Ectodermal cell (in vitro differentiated cells): ENCODE results near the gene ZP3.
"Not testable (repeated sequence)": the region's sequence is repeated elsewhere in the genome, so short reads cannot be mapped to it uniquely, and the experiment has no call there.

ENCODE experiments used
- H3K27ac ChIP-seq: 2 replicates; pipeline ENCODE4 v1.7.0; 2013; ENCODE audit warnings: mild to moderate bottlenecking, low read depth, low read length; ENCODE audit not compliant: insufficient read depth, poor library complexity, severe bottlenecking
- H3K27me3 ChIP-seq: 2 replicates; pipeline ENCODE4 v1.7.0; 2013; ENCODE audit warnings: mild to moderate bottlenecking, low read length; ENCODE audit not compliant: insufficient read depth, control insufficient read depth, poor library complexity, severe bottlenecking
- H3K36me3 ChIP-seq: one replicate; pipeline ENCODE4 v1.7.0; 2013; ENCODE audit warnings: low read length; ENCODE audit not compliant: control insufficient read depth, insufficient read depth
- H3K4me1 ChIP-seq: one replicate; pipeline ENCODE4 v1.7.0; 2013; ENCODE audit warnings: low read length; ENCODE audit not compliant: control insufficient read depth, insufficient read depth
- H3K4me3 ChIP-seq: 2 replicates; pipeline ENCODE4 v1.7.0; 2013; ENCODE audit warnings: low read depth, low read length, control low read depth; ENCODE audit not compliant: insufficient read depth
- H3K9me3 ChIP-seq: 2 replicates; pipeline ENCODE4 v1.7.0; 2013; ENCODE audit warnings: mild to moderate bottlenecking, low read length, moderate library complexity; ENCODE audit not compliant: control insufficient read depth
- WGBS, 2 experiments: methylation state at CpG; one replicate each; pipeline ENCODE4 v1.1.7; 2013; ENCODE audit warnings: missing lambda C conversion rate in 2 of 2; 5-methylcytosine and 5-hydroxymethylcytosine counted together

Gene ZP3

GRCh38 chr7:76425156-76425555 lies 406 bp downstream of the ZP3 start:
- H3K4me1 ChIP-seq = no peaks in the 10 kb centered on the region
- no peaks in the 10 kb centered on the region for H3K36me3 ChIP-seq
- 95 to 96% methylated on average over 9 of the region's 9 CpGs for WGBS, 2 experiments
- no peak overlapping the region for H3K4me3 ChIP-seq
- no peaks in the 10 kb centered on the region for H3K27me3 ChIP-seq
- no peak overlapping the region for H3K27ac ChIP-seq
- H3K9me3 ChIP-seq = no peaks in the 10 kb centered on the region

DNA sequence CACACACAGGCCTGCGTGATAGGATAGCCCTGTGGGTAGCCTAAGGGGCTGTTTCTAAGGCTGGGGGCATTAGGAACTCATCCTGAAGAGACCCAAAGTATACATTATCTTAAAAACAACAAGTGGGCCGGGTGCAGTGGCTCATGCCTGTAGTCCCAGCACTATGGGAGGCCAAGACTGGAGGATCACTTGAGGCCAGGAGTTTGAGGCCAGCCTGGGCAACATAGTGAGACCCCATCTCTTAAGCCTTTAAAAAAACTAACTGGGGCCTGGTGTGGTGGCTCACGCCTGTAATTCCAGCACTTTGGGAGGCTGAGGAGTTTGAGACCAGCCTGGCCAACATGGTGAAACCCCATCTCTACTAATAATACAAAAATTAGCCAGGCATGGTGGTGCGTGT lies 808 bp downstream of the ZP3 start:
- H3K4me1 ChIP-seq, H3K27me3 ChIP-seq, H3K36me3 ChIP-seq, H3K9me3 ChIP-seq, H3K4me3 ChIP-seq, H3K27ac ChIP-seq: not testable (repeated sequence)
- WGBS, 2 experiments = 91 to 94% methylated on average over 4 of the region's 4 CpGs

DNA sequence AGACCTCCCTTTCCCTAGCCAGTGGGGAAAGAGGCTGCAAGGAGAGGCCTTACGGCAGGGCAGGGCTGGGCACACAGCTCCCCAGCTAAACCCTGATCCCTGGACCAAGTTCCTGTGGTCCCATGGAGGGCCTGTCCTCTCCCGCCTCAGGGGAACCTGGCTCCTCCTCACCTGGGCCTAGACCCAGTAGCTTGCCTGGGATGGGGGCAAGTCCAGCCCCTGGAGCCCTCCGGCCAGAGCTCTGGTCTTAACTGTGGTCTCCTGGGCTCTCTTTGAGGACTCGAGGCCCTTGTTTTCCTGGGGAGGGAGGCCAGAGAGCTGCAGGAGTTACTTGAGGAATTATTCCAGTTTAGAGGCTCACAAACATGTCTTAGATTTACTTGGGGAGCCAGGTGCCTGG lies 1.5 kb downstream of the ZP3 start:
- no peaks in the 10 kb centered on the region for H3K27me3 ChIP-seq
- 89 to 92% methylated on average over 4 of the region's 4 CpGs for WGBS, 2 experiments

GRCh38 chr7:76427635-76428034 lies 2.9 kb downstream of the ZP3 start:
- H3K27ac ChIP-seq = no peak overlapping the region

More for the DNA sequence above, 1.5 kb downstream of the ZP3 start:
- H3K4me1 ChIP-seq = no peaks in the 10 kb centered on the region
- H3K9me3 ChIP-seq = no peaks in the 10 kb centered on the region
- no peak overlapping the region for H3K27ac ChIP-seq
- no peak overlapping the region for H3K4me3 ChIP-seq
- H3K36me3 ChIP-seq = no peaks in the 10 kb centered on the region

GRCh38 chr7:76428149-76428823 lies 3.5 kb downstream of the ZP3 start:
- no peaks in the 10 kb centered on the region for H3K9me3 ChIP-seq
- H3K27ac ChIP-seq = no peak overlapping the region
- H3K36me3 ChIP-seq = no peaks in the 10 kb centered on the region
- 89% methylated on average over 13 of the region's 13 CpGs for WGBS, 2 experiments
- H3K4me1 ChIP-seq = no peaks in the 10 kb centered on the region
- no peak overlapping the region for H3K4me3 ChIP-seq
- no peaks in the 10 kb centered on the region for H3K27me3 ChIP-seq

More at GRCh38 chr7:76427635-76428034, 2.9 kb downstream of the ZP3 start:
- 88 to 91% methylated on average over 5 of the region's 5 CpGs for WGBS, 2 experiments
- H3K4me3 ChIP-seq = no peak overlapping the region
- H3K27me3 ChIP-seq = no peaks in the 10 kb centered on the region
- no peaks in the 10 kb centered on the region for H3K36me3 ChIP-seq
- no peaks in the 10 kb centered on the region for H3K4me1 ChIP-seq
- H3K9me3 ChIP-seq = no peaks in the 10 kb centered on the region

DNA sequence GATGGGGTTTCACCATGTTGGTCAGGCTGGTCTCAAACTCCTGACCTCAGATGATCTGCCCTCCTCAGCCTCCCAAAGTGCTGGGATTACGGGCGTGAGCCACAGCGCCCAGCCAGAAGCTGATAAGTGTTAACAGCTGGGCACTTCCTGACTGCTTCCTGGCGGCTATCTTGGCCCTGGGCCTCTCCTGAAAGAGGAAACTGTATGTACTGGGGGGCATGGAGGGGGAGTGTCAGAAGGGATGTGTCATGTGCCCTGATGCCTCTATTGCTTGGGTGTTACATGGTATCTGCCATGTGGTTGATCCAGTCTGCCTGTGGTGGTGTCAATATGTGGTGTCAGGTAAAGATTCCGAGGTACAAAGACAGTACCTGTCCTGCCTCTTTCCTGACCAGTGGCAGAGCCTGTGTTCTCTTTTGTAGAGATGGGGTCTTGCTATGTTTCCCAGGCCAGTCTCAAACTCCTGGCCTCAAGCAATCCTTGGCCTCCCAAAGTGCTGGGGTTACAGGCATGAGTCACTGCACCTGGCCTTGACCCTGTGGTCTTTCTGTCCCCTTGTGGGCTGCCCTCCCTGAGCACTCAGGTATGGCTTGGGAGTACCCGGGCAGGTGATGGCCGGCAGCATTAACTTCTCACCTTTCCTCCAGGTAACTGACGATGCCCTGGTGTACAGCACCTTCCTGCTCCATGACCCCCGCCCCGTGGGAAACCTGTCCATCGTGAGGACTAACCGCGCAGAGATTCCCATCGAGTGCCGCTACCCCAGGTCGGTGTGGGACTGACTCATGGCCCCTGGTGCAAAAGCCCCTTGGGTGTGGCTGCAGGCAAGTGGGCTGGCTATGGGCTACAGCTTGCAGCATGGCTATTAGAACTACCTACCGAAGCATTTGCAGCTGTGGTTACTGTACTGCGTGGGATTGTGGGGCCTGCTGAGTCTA lies 4.4 kb downstream of the ZP3 start:
- 92 to 93% methylated on average over 18 of the region's 18 CpGs for WGBS, 2 experiments
- H3K4me1 ChIP-seq = no peaks in the 10 kb centered on the region

DNA sequence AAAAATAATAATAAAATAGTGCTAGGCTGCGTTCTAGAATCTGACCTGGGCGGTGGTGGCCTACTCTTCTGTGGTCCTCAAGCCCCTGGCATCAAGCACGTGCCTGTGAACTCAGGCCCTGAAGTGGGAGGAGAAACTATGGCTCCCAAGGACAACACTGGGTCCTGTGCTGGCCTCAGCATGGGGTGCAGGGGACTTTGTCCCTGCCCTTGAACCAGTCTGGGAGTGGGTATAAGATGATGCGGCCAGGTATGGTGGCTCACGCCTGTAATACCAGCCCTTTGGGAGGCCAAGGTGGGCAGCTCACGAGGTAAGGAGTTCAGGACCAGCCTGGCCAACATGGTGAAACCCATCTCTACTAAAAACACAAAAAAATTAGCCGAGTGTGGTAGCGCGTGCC lies 5.5 kb downstream of the ZP3 start:
- 91 to 95% methylated on average over 9 of the region's 9 CpGs for WGBS, 2 experiments
- H3K4me1 ChIP-seq = no peaks in the 10 kb centered on the region

More for the DNA sequence above, 4.4 kb downstream of the ZP3 start:
- Histone ChIP-seq H3K27me3 (no peaks in the 10 kb centered on the region), H3K27ac (no peak overlapping the region), H3K4me3 (no peak overlapping the region), H3K36me3 (no peaks in the 10 kb centered on the region), H3K9me3 (no peaks in the 10 kb centered on the region)

DNA sequence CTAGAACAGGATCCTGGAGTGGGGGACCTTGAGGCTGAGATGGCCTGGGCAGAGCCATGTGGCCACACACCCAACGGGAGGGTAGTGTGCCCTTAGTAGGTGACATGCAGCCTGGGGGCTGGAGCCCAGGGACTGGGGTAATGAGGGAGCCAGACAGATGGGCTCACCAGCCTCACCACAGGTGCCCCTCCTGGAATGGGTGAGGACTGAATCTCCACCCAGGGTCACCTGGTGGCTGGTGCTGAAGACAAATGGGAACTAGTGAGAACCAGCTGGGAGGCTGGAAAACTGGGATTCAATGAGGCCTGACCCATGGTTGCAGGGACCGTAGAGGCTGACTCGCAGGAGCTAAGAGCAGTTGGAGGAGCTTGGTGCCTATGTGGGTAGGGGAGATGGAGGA lies 6.1 kb downstream of the ZP3 start:
- Histone ChIP-seq H3K27me3 (no peaks in the 10 kb centered on the region), H3K36me3 (no peaks in the 10 kb centered on the region), H3K4me1 (no peaks in the 10 kb centered on the region), H3K9me3 (no peaks in the 10 kb centered on the region), H3K27ac (no peak overlapping the region), H3K4me3 (no peak overlapping the region)
- 91 to 97% methylated on average over 3 of the region's 3 CpGs for WGBS, 2 experiments

More for the DNA sequence above, 5.5 kb downstream of the ZP3 start:
- Histone ChIP-seq H3K36me3 (no peaks in the 10 kb centered on the region), H3K27me3 (no peaks in the 10 kb centered on the region), H3K9me3 (no peaks in the 10 kb centered on the region), H3K27ac (no peak overlapping the region), H3K4me3 (no peak overlapping the region)

- H3K4me3 ChIP-seq, H3K27me3 ChIP-seq, H3K4me1 ChIP-seq, H3K36me3 ChIP-seq, H3K9me3 ChIP-seq, H3K27ac ChIP-seq: not testable (repeated sequence)
- WGBS, 2 experiments = no CpG with 5 or more reads among the region's 2 CpGs
Observed at GRCh38 chr7:76437873-76438272, 13.1 kb downstream of the ZP3 start.

DNA sequence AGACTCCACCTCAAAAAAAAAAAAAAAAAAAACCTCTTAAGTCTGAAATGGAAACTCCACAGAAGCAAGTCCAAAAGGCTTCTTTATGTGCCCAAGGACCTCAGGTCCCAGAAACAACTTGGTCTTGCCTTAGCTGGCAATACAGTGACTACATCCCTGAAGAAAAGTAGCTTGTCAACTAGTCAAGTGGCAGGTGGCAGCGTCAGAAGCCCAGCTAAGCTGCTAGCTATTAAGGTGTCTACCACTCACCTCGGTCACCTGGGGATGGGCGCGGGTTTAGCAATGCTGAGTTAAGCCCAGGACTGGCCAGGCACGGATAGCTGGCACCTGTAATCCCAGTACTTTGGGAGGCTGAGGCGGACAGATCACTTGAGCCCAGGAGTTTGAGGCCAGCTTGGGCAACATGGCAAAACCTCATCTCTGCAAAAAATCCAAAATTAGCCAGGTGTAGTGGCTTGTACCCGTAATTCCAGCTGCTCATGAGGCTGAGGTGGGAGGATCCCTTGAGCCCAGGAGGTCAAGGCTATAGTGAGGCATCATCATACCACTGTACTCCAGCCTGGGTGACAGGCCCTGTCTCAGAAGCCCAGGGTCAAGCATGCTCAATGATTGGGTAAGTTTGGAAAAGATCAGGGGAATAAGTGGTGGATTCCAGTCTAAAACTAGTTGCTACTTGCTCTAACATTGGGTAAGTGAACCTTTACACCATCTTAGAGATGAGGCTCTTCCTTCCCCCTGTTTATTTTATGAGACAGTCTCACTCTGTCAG lies 14.6 kb downstream of the ZP3 start:
- H3K4me3 ChIP-seq, H3K4me1 ChIP-seq, H3K36me3 ChIP-seq, H3K27me3 ChIP-seq, H3K27ac ChIP-seq, H3K9me3 ChIP-seq: not testable (repeated sequence)
- WGBS, 2 experiments = 93 to 100% methylated on average over 1 of the region's 7 CpGs
